ENCODE measurements around the gene AP3S1. TPM values are rescaled to one million over a fixed set of nuclear protein-coding genes. Genes with fewer than 3 reads are reported as not detected.
"Not testable (repeated sequence)": the region's sequence is repeated elsewhere in the genome, so short reads cannot be mapped to it uniquely, and the experiment has no call there.

The AP3S1 gene
- total RNA-seq, 1 experiment from 2014 or later, result 188 TPM

- H3K4me2 ChIP-seq (ENCODE audit: low read depth, low read length, poor library complexity, severe bottlenecking), result no peak overlapping the region
- peaks cover 97% of the 10 kb centered on the region for H3K79me2 ChIP-seq (ENCODE audit: low read length)
- H4K20me1 ChIP-seq (ENCODE audit: insufficient read depth, low read depth, low read length), result no peaks in the 10 kb centered on the region
- no peak overlapping the region for H3K27ac ChIP-seq (ENCODE audit: low read length)
- DNase-seq, result no peak
- H3K4me1 ChIP-seq (ENCODE audit: low read length), result peaks cover 9% of the 10 kb centered on the region; the same call in 1 of the 2 replicates
- H3K27me3 ChIP-seq (ENCODE audit: low read length), result no peaks in the 10 kb centered on the region
- H2AFZ ChIP-seq (ENCODE audit: low read length), result no peak overlapping the region
- no peaks in the 10 kb centered on the region for H3K9me2 ChIP-seq (replicated peaks; ENCODE audit: insufficient read depth, low read length)
- H3K4me3 ChIP-seq (ENCODE audit: low read length), result no peak overlapping the region
- H3K9ac ChIP-seq (ENCODE audit: low read length), result no peak overlapping the region
- peaks cover 10% of the 10 kb centered on the region; the same call in 1 of the 2 replicates for H3K36me3 ChIP-seq (ENCODE audit: insufficient read depth, low read length)
- no peaks in the 10 kb centered on the region for H3K9me3 ChIP-seq (ENCODE audit: low read length)
These were observed 16.7 kb downstream of the AP3S1 start for GRCh38 chr5:115858396-115858795.

- Histone ChIP-seq H3K27me3 (ENCODE audit: low read length) (no peaks in the 10 kb centered on the region), H3K9ac (ENCODE audit: low read length) (no peak overlapping the region), H3K27ac (ENCODE audit: low read length) (no peak overlapping the region), H3K9me2 (replicated peaks; ENCODE audit: insufficient read depth, low read length) (no peaks in the 10 kb centered on the region), H3K36me3 (ENCODE audit: insufficient read depth, low read length) (peaks cover 4% of the 10 kb centered on the region; the same call in 1 of the 2 replicates), H3K4me2 (ENCODE audit: low read depth, low read length, poor library complexity, severe bottlenecking) (no peak overlapping the region), H4K20me1 (ENCODE audit: insufficient read depth, low read depth, low read length) (no peaks in the 10 kb centered on the region), H3K4me1 (ENCODE audit: low read length) (peaks cover 16% of the 10 kb centered on the region), H3K9me3 (ENCODE audit: low read length) (no peaks in the 10 kb centered on the region), H3K4me3 (ENCODE audit: low read length) (no peak overlapping the region), H3K79me2 (ENCODE audit: low read length) (peaks cover 97% of the 10 kb centered on the region), H2AFZ (ENCODE audit: low read length) (no peak overlapping the region)
- no peak for DNase-seq
These were observed 17.6 kb downstream of the AP3S1 start for GRCh38 chr5:115859378-115859777.

GRCh38 chr5:115869256-115869795, 27.6 kb downstream of the AP3S1 start:
- Histone ChIP-seq H2AFZ (ENCODE audit: low read length) (no peak overlapping the region), H4K20me1 (ENCODE audit: insufficient read depth, low read depth, low read length) (no peaks in the 10 kb centered on the region)

GRCh38 chr5:115872447-115872846, 30.7 kb downstream of the AP3S1 start:
- Histone ChIP-seq H3K4me3 (ENCODE audit: low read length) (no peak overlapping the region), H3K79me2 (ENCODE audit: low read length) (peaks cover 95% of the 10 kb centered on the region), H3K27ac (ENCODE audit: low read length) (no peak overlapping the region), H3K4me2 (ENCODE audit: low read depth, low read length, poor library complexity, severe bottlenecking) (no peak overlapping the region), H3K9me2 (replicated peaks; ENCODE audit: insufficient read depth, low read length) (no peaks in the 10 kb centered on the region), H2AFZ (ENCODE audit: low read length) (no peak overlapping the region), H3K27me3 (ENCODE audit: low read length) (no peaks in the 10 kb centered on the region), H3K9ac (ENCODE audit: low read length) (no peak overlapping the region), H4K20me1 (ENCODE audit: insufficient read depth, low read depth, low read length) (no peaks in the 10 kb centered on the region), H3K36me3 (ENCODE audit: insufficient read depth, low read length) (peaks cover 67% of the 10 kb centered on the region), H3K4me1 (ENCODE audit: low read length) (peaks cover 10% of the 10 kb centered on the region), H3K9me3 (ENCODE audit: low read length) (0 out of 2 replicates have a peak, but pooled peaks cover 3% of the 10 kb centered on the region)
- DNase-seq, result no peak

More at GRCh38 chr5:115869256-115869795, 27.6 kb downstream of the AP3S1 start:
- H3K27ac ChIP-seq (ENCODE audit: low read length), result no peak overlapping the region
- peaks cover 33% of the 10 kb centered on the region for H3K4me1 ChIP-seq (ENCODE audit: low read length)
- H3K79me2 ChIP-seq (ENCODE audit: low read length), result peaks cover 95% of the 10 kb centered on the region
- no peaks in the 10 kb centered on the region for H3K27me3 ChIP-seq (ENCODE audit: low read length)
- peaks cover 51% of the 10 kb centered on the region for H3K36me3 ChIP-seq (ENCODE audit: insufficient read depth, low read length)
- no peaks in the 10 kb centered on the region for H3K9me2 ChIP-seq (replicated peaks; ENCODE audit: insufficient read depth, low read length)
- DNase-seq, result no peak
- no peak overlapping the region for H3K9ac ChIP-seq (ENCODE audit: low read length)
- H3K4me3 ChIP-seq (ENCODE audit: low read length), result no peak overlapping the region
- no peak overlapping the region for H3K4me2 ChIP-seq (ENCODE audit: low read depth, low read length, poor library complexity, severe bottlenecking)
- no peaks in the 10 kb centered on the region for H3K9me3 ChIP-seq (ENCODE audit: low read length)

GRCh38 chr5:115873392-115873791, 31.7 kb downstream of the AP3S1 start:
- DNase-seq, result no peak
- Histone ChIP-seq H3K9me2 (replicated peaks; ENCODE audit: insufficient read depth, low read length) (no peaks in the 10 kb centered on the region), H3K9me3 (ENCODE audit: low read length) (0 out of 2 replicates have a peak, but pooled peaks cover 3% of the 10 kb centered on the region), H3K27ac (ENCODE audit: low read length) (no peak overlapping the region), H4K20me1 (ENCODE audit: insufficient read depth, low read depth, low read length) (no peaks in the 10 kb centered on the region), H3K36me3 (ENCODE audit: insufficient read depth, low read length) (peaks cover 65% of the 10 kb centered on the region), H3K4me1 (ENCODE audit: low read length) (peaks cover 6% of the 10 kb centered on the region), H3K4me3 (ENCODE audit: low read length) (no peak overlapping the region), H3K27me3 (ENCODE audit: low read length) (no peaks in the 10 kb centered on the region), H3K4me2 (ENCODE audit: low read depth, low read length, poor library complexity, severe bottlenecking) (no peak overlapping the region), H3K9ac (ENCODE audit: low read length) (no peak overlapping the region), H3K79me2 (ENCODE audit: low read length) (peaks cover 93% of the 10 kb centered on the region), H2AFZ (ENCODE audit: low read length) (no peak overlapping the region)

GRCh38 chr5:115875447-115875846, 33.7 kb downstream of the AP3S1 start:
- peaks cover 98% of the 10 kb centered on the region for H3K79me2 ChIP-seq (ENCODE audit: low read length)
- no peak for DNase-seq

GRCh38 chr5:115877342-115877741, 35.6 kb downstream of the AP3S1 start:
- not testable (repeated sequence) for DNase-seq; H3K9me3 ChIP-seq (ENCODE audit: low read length); H4K20me1 ChIP-seq (ENCODE audit: insufficient read depth, low read depth, low read length); H3K9me2 ChIP-seq (replicated peaks; ENCODE audit: insufficient read depth, low read length); H3K27ac ChIP-seq (ENCODE audit: low read length); H3K27me3 ChIP-seq (ENCODE audit: low read length); H3K4me3 ChIP-seq (ENCODE audit: low read length); H3K4me2 ChIP-seq (ENCODE audit: low read depth, low read length, poor library complexity, severe bottlenecking); H3K4me1 ChIP-seq (ENCODE audit: low read length); H2AFZ ChIP-seq (ENCODE audit: low read length); H3K9ac ChIP-seq (ENCODE audit: low read length)
- peaks cover 98% of the 10 kb centered on the region for H3K79me2 ChIP-seq (ENCODE audit: low read length)
- H3K36me3 ChIP-seq (ENCODE audit: insufficient read depth, low read length), result peaks cover 43% of the 10 kb centered on the region

More at GRCh38 chr5:115875447-115875846, 33.7 kb downstream of the AP3S1 start:
- Histone ChIP-seq H3K36me3 (ENCODE audit: insufficient read depth, low read length) (peaks cover 58% of the 10 kb centered on the region), H2AFZ (ENCODE audit: low read length) (no peak overlapping the region), H3K27ac (ENCODE audit: low read length) (no peak overlapping the region), H3K9me3 (ENCODE audit: low read length) (0 out of 2 replicates have a peak, but pooled peaks cover 3% of the 10 kb centered on the region), H4K20me1 (ENCODE audit: insufficient read depth, low read depth, low read length) (no peaks in the 10 kb centered on the region), H3K4me1 (ENCODE audit: low read length) (peaks cover 6% of the 10 kb centered on the region), H3K4me3 (ENCODE audit: low read length) (no peak overlapping the region), H3K4me2 (ENCODE audit: low read depth, low read length, poor library complexity, severe bottlenecking) (no peak overlapping the region), H3K27me3 (ENCODE audit: low read length) (no peaks in the 10 kb centered on the region), H3K9me2 (replicated peaks; ENCODE audit: insufficient read depth, low read length) (no peaks in the 10 kb centered on the region), H3K9ac (ENCODE audit: low read length) (no peak overlapping the region)

- H3K9me2 ChIP-seq (replicated peaks; ENCODE audit: insufficient read depth, low read length); H3K27ac ChIP-seq (ENCODE audit: low read length); DNase-seq; H2AFZ ChIP-seq (ENCODE audit: low read length); H3K4me1 ChIP-seq (ENCODE audit: low read length); H4K20me1 ChIP-seq (ENCODE audit: insufficient read depth, low read depth, low read length); H3K4me2 ChIP-seq (ENCODE audit: low read depth, low read length, poor library complexity, severe bottlenecking); H3K4me3 ChIP-seq (ENCODE audit: low read length); H3K36me3 ChIP-seq (ENCODE audit: insufficient read depth, low read length); H3K9ac ChIP-seq (ENCODE audit: low read length); H3K27me3 ChIP-seq (ENCODE audit: low read length); H3K9me3 ChIP-seq (ENCODE audit: low read length): not testable (repeated sequence)
- peaks cover 95% of the 10 kb centered on the region for H3K79me2 ChIP-seq (ENCODE audit: low read length)
These were observed 40.7 kb downstream of the AP3S1 start for GRCh38 chr5:115882434-115882833.
